ENCODE data around the gene DPP9.
A peak's percentile ranks its signal among the peaks of the same experiment; 100 is the strongest.
"Not testable (repeated sequence)": the region's sequence is repeated elsewhere in the genome, so short reads cannot be mapped to it uniquely, and the experiment has no call there.

The DPP9 gene

DNA sequence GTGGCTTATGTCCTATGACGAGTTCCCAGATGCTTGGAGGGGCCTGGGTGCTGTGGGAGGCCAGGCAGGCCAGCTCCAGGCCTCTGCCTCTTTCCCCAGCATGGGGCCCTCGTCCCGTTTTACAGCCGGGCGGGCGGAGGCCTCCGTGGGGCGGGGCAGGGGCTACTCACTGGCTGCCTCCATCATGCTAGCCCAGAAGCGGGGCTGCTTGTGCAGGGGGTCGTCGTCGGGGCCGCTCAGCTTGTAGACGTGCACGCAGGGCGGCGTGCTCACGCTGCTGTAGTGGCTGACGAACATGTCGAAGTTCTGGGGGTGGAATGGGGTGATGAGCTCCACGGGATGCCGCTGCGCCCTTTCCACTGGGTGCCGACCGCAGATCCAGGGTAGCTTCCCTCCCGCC is 35.1 kb downstream of the DPP9 start:
- DNase-seq (ENCODE audit: low read depth in 3 of 3), result no peak

DNA sequence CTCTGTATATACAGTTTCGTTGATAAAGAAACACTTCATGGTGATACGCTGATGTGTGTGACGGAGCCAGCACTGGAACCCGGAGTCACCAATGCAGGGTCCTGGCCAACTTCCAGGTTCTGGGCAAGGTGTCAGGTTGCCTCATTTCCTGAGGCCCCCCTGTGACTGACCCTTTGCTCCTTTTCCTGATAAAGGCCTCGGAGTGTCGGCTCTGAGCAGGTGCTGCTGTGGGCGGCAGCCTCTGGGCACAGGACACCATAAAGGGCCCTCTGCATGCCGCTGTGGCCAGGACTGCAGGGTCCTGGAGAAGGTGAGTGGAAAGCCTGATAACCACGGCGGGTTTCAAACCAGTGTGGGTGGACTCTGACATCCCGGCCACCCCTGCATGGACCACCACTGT is 36.2 kb downstream of the DPP9 start:
- DNase-seq (ENCODE audit: low read depth in 3 of 3), result no peak

DNA sequence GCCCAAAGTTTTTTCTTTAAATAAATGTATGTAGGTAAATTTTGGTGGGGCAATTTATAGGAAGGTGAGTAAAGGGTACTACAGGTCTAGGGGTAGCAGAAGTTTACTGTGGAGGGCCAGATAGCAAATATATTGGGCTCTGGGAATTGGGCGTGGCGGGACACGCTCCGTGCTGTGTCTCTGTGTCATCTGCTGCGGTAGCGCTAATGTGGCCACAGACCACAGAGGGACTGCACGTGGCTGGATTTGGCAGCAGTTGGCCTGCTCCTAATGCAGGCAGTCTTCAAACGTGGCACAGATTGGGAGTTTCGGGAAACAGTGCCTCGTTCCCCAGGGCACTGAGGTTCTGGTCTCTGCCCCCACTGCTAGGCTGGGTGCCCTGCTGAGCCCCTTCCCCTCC is 36.9 kb downstream of the DPP9 start:
- no peak for DNase-seq (ENCODE audit: low read depth in 3 of 3)

DNA sequence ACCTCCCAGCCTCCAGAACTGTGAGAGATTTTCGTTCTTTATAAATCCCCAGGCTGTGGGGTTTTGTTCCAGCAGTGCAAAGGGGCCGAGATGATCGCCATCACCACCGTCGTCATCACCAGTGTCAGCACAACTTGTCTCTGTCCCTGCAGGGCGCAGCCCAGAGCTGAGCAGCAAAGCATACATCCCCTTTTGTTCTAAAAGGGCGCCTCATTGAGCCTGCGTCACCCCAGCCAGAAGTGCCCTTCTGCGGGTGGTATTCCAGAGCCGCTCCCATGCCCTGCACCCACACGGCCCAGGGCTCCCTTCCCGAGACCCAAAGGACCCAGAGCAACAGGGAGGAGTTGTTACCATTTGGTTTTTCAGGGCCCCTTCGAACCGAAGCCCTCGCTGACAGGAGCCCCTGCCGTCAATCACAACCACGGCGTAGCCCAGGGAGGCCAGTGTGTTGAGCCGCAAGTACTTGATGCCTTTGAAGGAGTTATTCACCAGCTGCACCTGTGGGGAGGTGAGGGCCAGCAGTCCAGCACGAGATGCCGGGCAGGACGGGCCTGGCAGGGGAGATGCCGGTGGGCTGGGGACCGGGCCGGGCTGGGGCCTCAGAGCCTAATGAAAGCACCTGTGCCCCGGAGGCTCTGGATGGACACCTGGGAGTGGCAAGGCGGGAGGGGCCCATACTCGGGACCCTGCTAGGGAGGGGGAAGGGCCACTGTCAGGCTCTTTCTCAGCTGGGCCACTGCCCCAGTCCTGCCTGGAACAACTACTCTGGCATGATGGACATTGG is 39.1 kb downstream of the DPP9 start:
- DNase-seq (ENCODE audit: low read depth in 3 of 3), result no peak

DNA sequence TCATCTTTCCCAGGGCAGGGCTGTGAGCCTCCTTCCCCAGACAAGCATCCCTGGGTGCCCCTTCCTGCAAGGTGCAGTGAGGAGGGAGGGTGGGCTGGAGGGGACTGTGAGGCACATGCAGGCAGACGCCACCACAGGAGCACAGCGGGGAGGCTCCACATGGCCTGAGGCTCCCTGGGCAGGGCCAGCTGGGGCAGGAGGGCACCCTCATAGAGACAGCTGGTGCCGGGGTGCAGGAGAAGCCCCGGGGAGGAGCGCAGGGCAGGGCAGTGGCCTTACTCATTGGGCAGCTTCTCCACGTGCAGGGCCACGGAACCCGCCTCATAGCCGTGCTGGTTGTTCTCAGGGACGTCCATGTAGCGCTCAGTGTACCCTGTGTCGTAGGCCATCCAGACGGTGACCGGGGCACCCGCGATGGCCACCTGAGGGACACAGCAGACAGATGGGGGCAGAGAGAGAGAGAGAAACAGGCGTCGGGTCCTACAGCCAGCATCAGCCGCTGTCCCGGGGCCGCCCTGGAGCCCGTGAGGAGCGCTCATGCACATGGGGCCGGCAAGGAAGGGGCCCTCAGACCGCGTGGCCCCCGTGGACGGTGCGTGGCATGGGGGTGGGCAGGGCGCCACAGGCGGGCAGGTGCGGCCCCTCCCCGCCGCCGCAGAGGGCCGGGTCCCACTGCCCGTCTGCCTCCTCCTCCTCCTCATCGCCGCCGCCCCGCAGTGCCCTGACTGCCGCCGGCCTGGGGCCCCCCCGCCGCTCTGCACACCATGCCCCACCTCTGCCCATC is 41.0 kb downstream of the DPP9 start:
- DNase-seq (ENCODE audit: low read depth in 3 of 3), result no peak

DNA sequence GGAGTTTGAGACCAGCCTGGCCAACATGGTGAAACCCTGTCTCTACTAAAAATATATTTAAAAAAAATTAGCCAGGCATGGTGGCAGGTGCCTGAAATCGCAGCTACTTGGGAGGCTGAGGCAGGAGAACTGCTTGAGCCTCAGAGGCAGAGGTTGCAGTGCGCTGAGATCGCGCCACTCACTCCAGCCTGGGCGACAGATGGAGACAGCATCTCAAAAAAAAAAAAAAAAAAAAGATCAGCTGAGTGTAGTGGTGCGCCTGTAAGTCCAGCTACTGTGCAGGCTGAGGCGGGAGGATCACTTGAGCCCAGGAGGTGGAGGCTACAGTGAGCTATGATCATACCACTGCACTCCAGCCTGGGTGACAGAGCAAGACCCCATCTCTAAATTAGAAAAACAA is 43.6 kb downstream of the DPP9 start:
- not testable (repeated sequence) for DNase-seq (ENCODE audit: low read depth in 3 of 3)

DNA sequence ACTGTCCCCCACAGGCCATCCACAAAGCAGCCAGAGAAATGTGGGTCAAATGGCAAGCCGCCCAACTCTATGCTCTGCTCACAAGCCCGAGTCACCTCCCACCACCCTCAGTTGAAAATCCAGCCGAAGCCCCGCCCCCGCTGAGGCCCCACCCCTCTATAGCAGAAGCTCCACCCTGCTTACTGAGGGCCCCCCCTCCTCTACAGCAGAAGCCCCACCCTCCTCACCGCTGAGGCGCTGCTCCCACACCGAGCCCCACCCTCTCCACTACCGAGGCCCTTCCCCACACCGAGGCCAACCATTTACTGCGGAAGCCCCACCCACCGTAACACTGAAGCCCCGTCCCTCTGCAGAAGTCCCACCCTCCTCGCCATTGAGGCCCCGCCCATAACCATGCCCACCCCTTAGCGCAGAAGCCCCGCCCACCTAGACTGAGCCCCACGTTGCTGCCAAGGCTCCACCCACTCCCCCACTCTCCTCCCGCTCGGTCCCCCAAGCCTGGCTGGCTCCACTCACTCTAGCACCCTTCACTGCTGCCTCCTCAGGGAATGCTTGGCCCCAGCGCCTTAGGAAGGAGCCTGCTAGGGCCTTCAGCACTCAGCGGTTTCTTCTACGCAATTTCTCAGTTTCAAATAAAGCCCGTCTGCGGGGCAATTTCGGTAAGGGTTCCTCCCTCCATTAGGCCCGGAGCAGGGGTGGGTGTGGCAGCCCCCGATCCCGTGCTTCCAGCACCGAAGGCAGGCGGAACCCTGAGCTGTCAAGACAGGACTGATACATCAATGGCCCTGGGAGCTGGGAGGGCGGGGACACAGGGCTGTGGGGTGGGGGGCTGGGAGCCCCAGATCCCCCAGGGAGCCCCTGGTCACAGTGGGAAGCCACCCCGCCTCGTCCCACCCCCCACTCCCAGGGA is 44.5 kb downstream of the DPP9 start:
- DNase-seq (ENCODE audit: low read depth in 3 of 3), result peak in 2 of 3 donors; percentile 8 to 20

DNA sequence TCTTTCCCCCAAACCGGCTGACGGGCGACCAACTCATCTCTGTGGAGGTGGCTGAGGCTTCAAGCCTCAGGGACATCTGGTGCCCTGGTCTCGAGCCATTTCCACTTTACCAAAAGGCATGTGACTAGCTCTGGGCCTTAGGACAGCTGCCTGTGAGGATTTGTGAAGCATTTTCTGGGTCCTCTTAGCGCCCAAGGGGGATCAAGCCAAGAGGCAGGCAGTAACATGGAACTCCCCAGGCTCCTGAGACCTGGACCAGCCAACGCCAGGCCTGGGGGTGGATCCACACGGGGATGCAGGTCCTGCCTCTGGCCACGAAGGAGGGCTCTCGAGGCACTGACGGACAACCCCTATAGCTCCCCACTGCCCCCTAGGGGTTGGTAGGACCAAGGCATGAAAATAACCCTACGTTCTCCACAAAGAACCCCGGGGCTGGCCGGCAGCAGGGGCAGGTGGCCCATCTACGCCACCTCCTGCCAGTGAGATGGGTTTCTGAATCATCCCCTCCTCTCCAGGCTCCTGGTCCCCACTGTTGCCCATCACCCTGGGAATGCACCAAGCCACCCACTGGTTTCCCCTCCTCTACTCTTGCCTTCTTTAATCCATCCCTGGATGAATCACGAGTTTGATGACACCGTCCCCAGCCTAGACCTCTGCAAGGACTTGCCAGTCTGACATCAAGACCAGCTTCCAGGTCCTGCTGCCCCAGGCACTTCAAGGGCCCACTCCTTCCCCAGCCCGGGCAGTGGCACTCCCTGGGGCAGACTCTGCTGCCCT is 46.5 kb downstream of the DPP9 start:
- DNase-seq (ENCODE audit: low read depth in 3 of 3), result peak in 1 of 3 donors; percentile 22

DNA sequence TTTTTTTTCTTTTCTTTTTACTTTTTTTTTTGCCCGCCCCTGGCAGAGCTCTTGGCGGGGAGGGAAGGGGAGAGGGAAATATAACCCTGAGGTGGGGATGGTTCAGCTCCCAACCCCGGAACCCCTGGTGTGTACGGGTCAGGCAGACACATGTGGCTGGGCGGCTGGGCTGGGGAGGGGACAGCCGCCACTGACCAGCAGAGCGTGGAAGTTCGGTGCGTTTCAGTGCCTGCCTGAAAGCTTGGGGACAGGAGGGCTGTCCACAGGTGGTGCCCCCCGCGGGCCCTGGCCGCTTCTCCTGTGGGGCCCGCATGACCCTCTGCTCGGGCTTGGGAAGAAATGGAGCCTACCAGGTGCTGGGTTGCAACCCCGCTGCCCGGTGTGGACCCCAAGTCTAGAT is 48.3 kb downstream of the DPP9 start:
- DNase-seq (ENCODE audit: low read depth in 3 of 3), result no peak

DNA sequence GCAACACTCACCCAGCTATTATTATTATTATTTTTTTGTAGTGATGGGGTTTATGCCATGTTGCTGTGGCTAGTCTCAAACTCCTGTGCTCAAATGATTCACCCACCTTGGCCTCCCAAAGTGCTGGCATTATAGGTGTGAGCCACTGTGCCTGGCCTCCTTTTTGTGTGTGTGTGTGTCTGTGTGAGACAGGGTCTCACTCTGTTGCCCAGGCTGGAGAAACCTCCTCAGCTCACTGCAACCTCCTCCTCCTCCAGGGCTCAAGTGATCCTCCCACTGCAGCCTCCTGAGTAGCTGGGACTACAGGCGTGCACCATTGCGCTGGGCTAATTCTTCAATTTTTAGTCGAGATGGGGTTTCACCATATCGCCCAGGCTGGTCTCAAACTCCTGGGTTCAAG is 49.9 kb downstream of the DPP9 start:
- DNase-seq (ENCODE audit: low read depth in 3 of 3), result no peak

DNA sequence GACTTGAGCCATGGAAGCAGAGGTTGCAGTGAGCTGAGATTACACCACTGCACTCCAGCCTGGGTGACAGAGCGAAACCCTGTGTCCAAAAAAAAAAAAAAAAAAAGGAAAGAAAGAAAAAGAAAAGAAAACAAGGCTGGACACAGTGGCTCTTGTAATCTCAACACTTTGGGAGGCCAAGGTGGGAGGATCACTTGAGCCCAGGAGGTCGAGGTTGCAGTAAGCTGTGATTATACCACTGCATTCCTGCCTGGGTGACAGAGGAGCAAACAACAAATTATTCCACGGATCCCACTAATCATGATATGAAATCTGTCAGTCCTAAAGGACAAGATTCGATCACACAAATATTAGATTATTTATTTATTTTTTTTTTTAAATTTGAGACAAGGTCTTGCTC is 50.4 kb downstream of the DPP9 start:
- no peak for DNase-seq (ENCODE audit: low read depth in 3 of 3)

DNA sequence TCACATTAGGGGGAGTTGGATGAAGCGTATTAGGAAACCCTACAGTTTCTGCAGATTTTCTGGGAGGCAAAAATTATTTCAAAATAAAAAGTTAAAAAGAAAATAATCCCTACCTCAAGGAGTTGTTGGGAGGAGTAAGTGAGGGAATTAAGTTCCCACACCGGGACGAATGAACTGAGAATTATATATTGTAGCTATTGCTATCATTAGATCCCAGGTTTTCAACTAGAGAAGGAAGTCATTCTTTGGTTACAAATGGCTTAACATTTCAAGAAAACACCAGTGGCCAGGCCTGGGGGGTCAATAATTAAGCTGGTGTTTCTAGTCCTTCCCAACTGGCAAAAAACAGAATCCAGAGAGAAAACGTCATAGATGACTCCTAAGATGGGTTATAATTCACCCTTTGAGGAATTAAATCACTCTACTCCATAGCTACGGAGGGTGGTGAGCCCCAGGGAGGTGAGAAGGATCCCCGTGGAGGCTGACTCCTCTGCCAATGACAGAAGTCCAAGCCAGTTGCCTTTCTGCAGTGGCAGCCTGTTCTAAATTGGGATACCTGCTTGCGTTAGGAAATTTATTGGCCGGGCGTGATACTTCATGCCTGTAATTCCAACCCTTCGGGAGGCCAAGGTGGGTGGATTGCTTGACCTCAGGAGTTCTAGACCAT is 52.3 kb downstream of the DPP9 start:
- DNase-seq (ENCODE audit: low read depth in 3 of 3), result no peak

DNA sequence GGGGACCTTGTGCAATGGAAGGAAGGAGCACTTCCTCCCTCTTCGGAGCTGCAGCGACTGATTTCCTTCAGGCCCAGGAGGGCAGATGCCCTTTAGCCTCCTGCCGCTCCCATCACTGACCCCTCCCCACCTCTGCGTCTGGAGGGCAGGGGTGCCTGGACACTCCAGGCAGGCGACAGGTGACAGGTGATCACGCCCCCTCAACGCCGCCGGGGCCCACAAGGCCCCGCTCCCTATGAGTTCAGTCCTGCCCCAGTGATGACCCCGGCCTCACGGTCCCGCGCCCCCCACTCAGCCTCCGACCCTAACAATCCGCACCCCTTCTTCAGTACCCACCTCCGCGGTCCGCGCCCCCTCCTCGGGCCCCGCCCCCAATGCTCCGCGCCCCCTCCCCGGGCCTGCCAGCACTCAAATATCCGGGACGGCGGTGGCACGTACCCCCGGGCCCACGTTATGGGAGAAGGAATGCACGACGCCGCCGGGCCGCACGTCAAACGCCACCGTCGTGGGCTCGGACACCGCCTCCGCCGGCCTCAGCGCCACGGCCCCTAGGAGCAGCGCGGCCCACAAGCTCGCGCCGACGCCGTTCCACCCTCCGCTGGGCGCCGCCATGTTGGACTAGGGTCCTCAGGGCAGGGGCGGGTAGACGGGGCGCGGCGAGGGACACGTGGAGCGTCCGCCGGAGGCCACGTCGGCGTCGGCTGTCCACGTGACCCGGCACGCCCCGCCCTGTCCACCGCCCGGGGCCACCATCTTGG is 53.7 kb downstream of the DPP9 start, which contains the start of gene MYDGF:
MYDGF (minus strand) TSS at position 620 of the 758 bp plus-strand sequence; CDS start at position 612, 8 bp downstream.
- peak; percentile 90 to 96 (median 90) for DNase-seq (ENCODE audit: low read depth in 3 of 3)

DNA sequence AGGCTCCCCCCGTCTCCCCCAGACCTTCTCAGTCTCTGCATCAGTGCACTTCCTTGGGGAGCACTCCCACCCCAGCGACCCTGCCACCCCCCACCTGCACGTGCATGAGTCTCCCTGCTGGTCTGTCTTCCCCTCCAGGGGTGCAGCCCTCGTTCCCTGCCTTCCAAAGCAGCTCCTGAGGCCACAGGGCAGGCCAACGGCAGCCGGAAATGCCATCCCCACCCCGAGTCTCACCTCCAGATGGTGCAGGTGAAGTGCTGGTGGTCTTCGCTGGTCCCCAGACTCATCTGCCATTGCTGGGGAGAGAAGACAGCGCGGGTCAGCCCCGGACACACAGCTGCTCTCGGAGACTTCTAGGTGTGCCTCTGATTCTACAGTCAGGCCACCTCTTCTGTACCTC is 59.0 kb downstream of the DPP9 start:
- DNase-seq (ENCODE audit: low read depth in 3 of 3), result no peak

DNA sequence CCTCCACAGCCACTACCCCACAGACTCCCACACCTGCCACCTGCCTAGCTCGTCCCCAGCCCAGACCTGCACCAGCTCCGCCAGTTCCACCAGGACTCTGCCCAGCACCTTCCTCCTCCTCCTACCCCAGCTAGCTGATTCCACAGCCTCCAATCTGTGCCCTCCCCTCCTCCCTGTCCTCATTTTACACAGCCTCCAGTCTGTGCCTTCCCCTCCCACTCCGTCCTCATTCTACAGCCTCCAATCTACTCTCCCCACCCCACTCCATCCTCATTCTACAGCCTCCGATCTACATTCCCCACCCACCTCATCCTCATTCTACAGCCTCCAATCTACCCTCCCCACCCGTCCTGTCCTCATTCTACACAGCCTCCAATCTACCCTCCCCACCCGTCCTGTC is 60.8 kb downstream of the DPP9 start:
- DNase-seq (ENCODE audit: low read depth in 3 of 3), result no peak

DNA sequence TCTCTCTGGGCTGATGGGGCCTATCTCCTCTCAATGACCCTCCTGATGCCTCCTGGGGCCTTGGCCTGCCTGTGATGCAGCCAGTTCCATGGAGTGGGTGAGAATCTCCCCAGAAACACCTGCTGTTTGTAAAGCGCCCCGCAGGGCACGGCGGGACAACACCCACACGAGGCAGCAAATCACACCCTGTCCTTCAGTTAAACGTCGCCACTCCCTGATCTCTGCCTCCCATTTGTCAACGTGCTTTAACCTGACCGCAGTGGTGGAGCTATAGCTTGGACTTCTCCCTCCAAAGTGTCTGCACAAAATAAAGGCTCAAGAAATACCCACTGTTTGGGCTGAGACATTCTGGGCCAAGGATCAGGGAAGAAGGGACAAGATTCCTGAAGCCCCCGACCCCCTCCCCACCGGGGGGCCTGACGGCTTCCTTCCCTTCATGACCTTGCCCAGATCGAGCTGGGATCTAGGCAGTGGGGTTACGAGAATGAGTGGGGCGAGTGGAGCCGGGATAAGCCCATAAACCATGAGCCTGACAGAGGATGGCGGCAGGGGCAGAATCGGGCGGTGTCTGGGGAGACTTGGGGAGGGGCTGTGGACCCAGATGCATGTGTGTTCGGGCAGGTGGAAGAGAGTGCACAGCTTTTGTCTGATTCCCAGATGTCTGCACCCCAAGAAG is 61.5 kb downstream of the DPP9 start:
- DNase-seq (ENCODE audit: low read depth in 3 of 3), result no peak

DNA sequence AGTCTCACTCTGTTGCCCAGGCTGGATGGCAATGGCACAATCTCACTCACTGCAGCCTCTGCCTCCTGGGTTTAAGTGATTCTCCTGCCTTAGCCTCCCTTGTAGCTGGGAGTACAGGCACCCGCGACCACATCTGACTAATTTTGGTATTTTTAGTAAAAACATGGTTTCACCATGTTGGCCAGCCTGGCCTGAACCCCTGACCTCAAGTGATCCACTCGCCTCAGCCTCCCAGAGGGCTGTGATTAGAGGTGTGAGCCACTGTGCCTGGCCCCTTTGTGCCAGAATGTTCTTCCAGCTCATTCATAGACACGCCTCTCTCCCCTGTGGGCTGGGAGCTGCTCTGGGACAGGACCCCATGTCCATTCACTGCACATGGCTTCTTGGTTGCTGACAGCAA is 62.6 kb downstream of the DPP9 start:
- no peak for DNase-seq (ENCODE audit: low read depth in 3 of 3)

DNA sequence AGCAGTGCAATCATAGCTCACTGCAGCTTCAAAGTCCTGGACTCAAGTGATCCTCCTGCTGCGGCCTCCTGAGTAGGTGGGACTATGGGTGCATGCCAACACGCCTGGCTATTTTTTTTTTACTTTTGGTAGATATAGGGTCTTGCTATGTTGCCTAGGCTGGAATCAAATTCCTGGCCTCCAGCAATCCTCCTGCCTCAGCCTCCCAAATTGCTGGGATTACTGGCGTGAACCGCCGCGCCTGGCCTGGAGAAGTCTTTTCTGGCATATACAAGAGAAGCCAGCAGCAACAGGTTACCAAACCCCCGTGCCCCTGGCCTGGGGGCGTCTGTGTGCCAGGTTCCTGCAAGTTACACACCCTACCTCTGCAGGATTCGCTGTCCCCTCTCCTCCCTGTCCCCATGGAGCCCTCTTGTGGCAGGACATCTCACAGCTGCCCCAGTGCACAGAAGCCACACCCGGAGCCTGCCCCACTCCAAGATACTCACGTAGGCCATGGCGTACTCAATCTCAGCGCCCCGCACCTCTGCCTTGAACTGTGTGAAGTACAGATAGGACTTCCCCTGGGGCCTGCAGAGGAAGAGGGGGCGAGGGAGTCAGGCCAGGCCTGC is 63.4 kb downstream of the DPP9 start:
- DNase-seq (ENCODE audit: low read depth in 3 of 3), result no peak

DNA sequence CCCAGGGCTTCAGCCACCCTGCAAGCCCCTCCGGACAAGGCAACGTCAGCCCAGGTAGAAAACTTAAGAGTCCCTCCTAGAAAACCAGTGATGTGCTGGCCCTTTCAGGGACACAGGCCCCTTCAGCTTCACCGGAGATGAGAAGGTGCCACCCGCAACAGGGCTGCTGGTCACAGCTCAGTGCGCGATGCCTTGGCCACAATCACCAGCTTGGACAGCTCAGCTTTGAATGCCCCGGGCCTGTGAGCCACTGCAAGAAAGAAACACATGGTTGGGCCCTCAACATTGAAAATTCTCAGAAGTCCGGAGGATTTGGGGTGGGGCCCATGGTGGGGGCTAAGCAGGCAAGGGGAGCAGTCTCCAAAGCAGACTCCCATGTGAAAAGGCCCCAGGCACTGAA is 65.8 kb downstream of the DPP9 start:
- DNase-seq (ENCODE audit: low read depth in 3 of 3), result no peak
